ENCODE data around the gene UPK3B. TPM values are rescaled to one million over a fixed set of nuclear protein-coding genes. Genes with fewer than 3 reads are reported as not detected.
"Not testable (repeated sequence)": the region's sequence is repeated elsewhere in the genome, so short reads cannot be mapped to it uniquely, and the experiment has no call there.

UPK3B gene
- total and polyA plus RNA-seq, 2 of the 13 experiments (the other 11 are each of a cell fraction or from before 2014, with no cell fraction given) = not detected

DNA sequence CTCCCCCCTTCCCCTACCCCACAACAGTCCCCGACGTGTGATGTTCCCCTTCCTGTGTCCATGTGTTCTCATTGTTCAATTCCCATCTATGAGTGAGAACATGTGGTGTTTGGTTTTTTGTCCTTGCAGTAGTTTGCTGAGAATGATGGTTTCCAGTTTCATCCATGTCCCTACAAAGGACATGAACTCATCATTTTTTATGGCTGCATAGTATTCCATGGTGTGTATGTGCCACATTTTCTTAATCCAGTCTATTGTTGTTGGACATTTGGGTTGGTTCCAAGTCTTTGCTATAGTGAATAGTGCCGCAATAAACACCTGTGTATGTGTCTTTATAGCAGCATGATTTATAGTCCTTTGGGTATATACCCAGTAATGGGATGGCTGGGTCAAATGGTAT lies 51.0 kb downstream of the UPK3B start:
- in situ Hi-C loops (cut with HindIII; ENCODE audit: extremely low pct_ligation_motif_present, low pct_unique_long_range_greater_than_20kb); H3K4me3 ChIP-seq (replicated peaks in 1 of 3; ENCODE audit: insufficient read depth in 1 of 3, low read depth in 2 of 3, low read length in 3 of 3); DNase-seq (ENCODE audit: low spot score); H3K9ac ChIP-seq (ENCODE audit: insufficient read depth, low read depth, low read length); H3K36me3 ChIP-seq (replicated peaks in 1 of 2; ENCODE audit: control insufficient read depth in 1 of 2, insufficient read depth in 2 of 2, low read length in 2 of 2); H3K27ac ChIP-seq (ENCODE audit: extremely low read length, insufficient read depth, low read length); CTCF ChIA-PET (ENCODE audit: low intra/inter-chr PET ratio, low total read pairs); FAIRE-seq; H3K4me2 ChIP-seq (ENCODE audit: low read depth, low read length); ATAC-seq; BruUV-seq (replicated peaks); H3K9me3 ChIP-seq (ENCODE audit: low read length); H2AFZ ChIP-seq (ENCODE audit: low read length); H4K20me1 ChIP-seq (ENCODE audit: insufficient read depth, low read length); intact Hi-C loops (cut with micrococcal nuclease; ENCODE audit: unreplicated experiment); H3K27me3 ChIP-seq (ENCODE audit: control insufficient read depth in 1 of 2, insufficient read depth in 2 of 2, low read length in 2 of 2); POLR2A ChIA-PET: not testable (repeated sequence)
- Histone ChIP-seq H3K4me1 (ENCODE audit: insufficient read depth, low read length) (peaks cover 16% of the 10 kb centered on the region; the same call in 1 of the 2 replicates), H3K79me2 (ENCODE audit: insufficient read depth, low read length) (peaks cover 16% of the 10 kb centered on the region)
- WGBS (ENCODE audit: low lambda C conversion rate) = 98% methylated on average over 3 of the region's 3 CpGs

DNA sequence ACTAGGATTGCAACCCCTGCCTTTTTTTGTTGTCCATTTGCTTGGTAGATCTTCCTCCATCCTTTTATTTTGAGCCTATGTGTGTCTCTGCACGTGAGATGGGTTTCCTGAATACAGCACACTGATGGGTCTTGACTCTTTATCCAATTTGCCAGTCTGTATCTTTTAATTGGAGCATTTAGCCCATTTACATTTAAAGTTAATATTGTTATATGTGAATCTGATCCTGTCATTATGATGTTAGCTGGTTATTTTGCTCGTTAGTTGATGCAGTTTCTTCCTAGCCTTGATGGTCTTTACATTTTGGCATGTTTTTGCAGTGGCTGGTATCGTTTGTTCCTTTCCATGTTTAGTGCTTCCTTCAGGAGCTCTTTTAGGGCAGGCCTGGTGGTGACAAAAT lies 54.6 kb downstream of the UPK3B start:
- FAIRE-seq; intact Hi-C loops (cut with micrococcal nuclease; ENCODE audit: unreplicated experiment); H2AFZ ChIP-seq (ENCODE audit: low read length); H3K27me3 ChIP-seq (ENCODE audit: control insufficient read depth in 1 of 2, insufficient read depth in 2 of 2, low read length in 2 of 2); H3K9me3 ChIP-seq (ENCODE audit: low read length); H3K9ac ChIP-seq (ENCODE audit: insufficient read depth, low read depth, low read length); CTCF ChIA-PET (ENCODE audit: low intra/inter-chr PET ratio, low total read pairs); in situ Hi-C loops (cut with HindIII; ENCODE audit: extremely low pct_ligation_motif_present, low pct_unique_long_range_greater_than_20kb); H3K4me3 ChIP-seq (replicated peaks in 1 of 3; ENCODE audit: insufficient read depth in 1 of 3, low read depth in 2 of 3, low read length in 3 of 3); H3K27ac ChIP-seq (ENCODE audit: extremely low read length, insufficient read depth, low read length); H3K4me2 ChIP-seq (ENCODE audit: low read depth, low read length); BruUV-seq (replicated peaks); ATAC-seq; H4K20me1 ChIP-seq (ENCODE audit: insufficient read depth, low read length); DNase-seq (ENCODE audit: low spot score); POLR2A ChIA-PET; H3K36me3 ChIP-seq (replicated peaks in 1 of 2; ENCODE audit: control insufficient read depth in 1 of 2, insufficient read depth in 2 of 2, low read length in 2 of 2): not testable (repeated sequence)
- Histone ChIP-seq H3K4me1 (ENCODE audit: insufficient read depth, low read length) (peaks cover 21% of the 10 kb centered on the region), H3K79me2 (ENCODE audit: insufficient read depth, low read length) (peaks cover 27% of the 10 kb centered on the region)
- WGBS (ENCODE audit: low lambda C conversion rate) = 76% methylated on average over 3 of the region's 3 CpGs

Small RNA genes within 50 kb of the gene (small RNA-seq; reads per million reads assigned to genes)
- gene RF00019 (ENCODE audit: insufficient read depth in 2 of 3, insufficient read length in 3 of 3, low read depth in 2 of 3, low replicate concordance in 1 of 3) = 0 reads per million in 3 experiments

Other genes starting within 250 kb of the UPK3B start
- 21.0 and 22.7 TPM in 2 replicates for gene HSPB1, start 207.9 kb upstream of the UPK3B start, total RNA-seq (2016; rRNA removed; fragmentation: Illumina TruSeq; extraction: Trizol)
- gene HSPB1, start 207.9 kb upstream of the UPK3B start, polyA plus RNA-seq (2011; rRNA removed) = 38.6 and 58.7 TPM in 2 replicates
- 67.5 and 93.7 TPM in 2 replicates for gene YWHAG, start 151.6 kb upstream of the UPK3B start, total RNA-seq (2016; rRNA removed; fragmentation: Illumina TruSeq; extraction: Trizol)
- 36.7 and 36.9 TPM in 2 replicates for gene YWHAG, start 151.6 kb upstream of the UPK3B start, polyA plus RNA-seq (2011; rRNA removed)
- gene SSC4D, start 100.9 kb upstream of the UPK3B start, total RNA-seq (2016; rRNA removed; fragmentation: Illumina TruSeq; extraction: Trizol) = 32.3 and 63.8 TPM in 2 replicates
- gene SSC4D, start 100.9 kb upstream of the UPK3B start, polyA plus RNA-seq (2011; rRNA removed) = 33.3 and 48.2 TPM in 2 replicates
- not detected in 2 replicates for gene ZP3, start 85.6 kb upstream of the UPK3B start, total RNA-seq (2016; rRNA removed; fragmentation: Illumina TruSeq; extraction: Trizol)
- not detected in 2 replicates for gene ZP3, start 85.6 kb upstream of the UPK3B start, polyA plus RNA-seq (2011; rRNA removed)
- 5.2 and 5.5 TPM in 2 replicates for gene DTX2, start 48.8 kb upstream of the UPK3B start, total RNA-seq (2016; rRNA removed; fragmentation: Illumina TruSeq; extraction: Trizol)
- gene DTX2, start 48.8 kb upstream of the UPK3B start, polyA plus RNA-seq (2011; rRNA removed) = 6.2 and 7.0 TPM in 2 replicates
- gene SPDYE16, start 32.7 kb downstream of the UPK3B start, total RNA-seq (2016; rRNA removed; fragmentation: Illumina TruSeq; extraction: Trizol) = 0.08 and 0.11 TPM in 2 replicates
- gene SPDYE16, start 32.7 kb downstream of the UPK3B start, polyA plus RNA-seq (2011; rRNA removed) = 0.13 TPM in 1 of 2 replicates, not detected in the other
- gene POMZP3, start 116.7 kb downstream of the UPK3B start, total RNA-seq (2016; rRNA removed; fragmentation: Illumina TruSeq; extraction: Trizol) = 2.2 and 3.5 TPM in 2 replicates
- 1.5 and 1.9 TPM in 2 replicates for gene POMZP3, start 116.7 kb downstream of the UPK3B start, polyA plus RNA-seq (2011; rRNA removed)

Measured in HepG2 (cell line).